OCI-LY1 (cell line): ENCODE data around the gene PLD2.

Experiments used
- EZH2 ChIP-seq: fragments of 200-600 bp; sonication (generic), shearing (Covaris generic); IDR thresholded peaks from 2 replicates; pipeline ENCODE4 v1.8.0; 2017; ENCODE audit warnings: borderline replicate concordance, mixed run types, mild to moderate bottlenecking, antibody characterized with exemption, low read length, moderate library complexity, mixed read lengths
- TF ChIP-seq, protein P1 (sequence below): fragments of 200-600 bp; sonication (generic), shearing (Covaris generic); IDR thresholded peaks from 2 replicates; pipeline ENCODE4 v1.5.1; 2017; ENCODE audit warnings: mild to moderate bottlenecking, antibody characterized with exemption, low read length, moderate library complexity, mixed read lengths

DNA sequence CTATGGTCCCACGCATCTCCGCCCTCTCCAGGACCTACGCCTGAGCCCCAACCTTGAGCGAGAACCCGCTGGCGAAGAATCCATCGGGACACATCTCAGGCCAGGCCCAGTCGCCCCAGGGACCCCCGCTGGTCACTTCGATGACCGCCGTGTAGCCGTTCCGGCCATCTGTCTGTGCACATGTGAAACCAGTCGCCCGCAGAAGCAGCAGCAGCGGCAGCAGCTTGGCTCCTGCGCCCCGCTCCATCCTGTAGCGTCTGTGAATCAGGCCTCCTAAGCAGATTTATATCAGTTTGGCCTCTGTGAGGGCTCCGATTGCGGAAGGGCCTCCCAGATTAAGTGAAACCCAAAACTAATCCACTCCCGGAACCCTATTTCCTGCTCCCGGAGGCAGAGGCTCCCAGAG lies 20.8 kb upstream of the PLD2 start, which contains the start of gene VMO1:
- TF ChIP-seq, protein P1, sequence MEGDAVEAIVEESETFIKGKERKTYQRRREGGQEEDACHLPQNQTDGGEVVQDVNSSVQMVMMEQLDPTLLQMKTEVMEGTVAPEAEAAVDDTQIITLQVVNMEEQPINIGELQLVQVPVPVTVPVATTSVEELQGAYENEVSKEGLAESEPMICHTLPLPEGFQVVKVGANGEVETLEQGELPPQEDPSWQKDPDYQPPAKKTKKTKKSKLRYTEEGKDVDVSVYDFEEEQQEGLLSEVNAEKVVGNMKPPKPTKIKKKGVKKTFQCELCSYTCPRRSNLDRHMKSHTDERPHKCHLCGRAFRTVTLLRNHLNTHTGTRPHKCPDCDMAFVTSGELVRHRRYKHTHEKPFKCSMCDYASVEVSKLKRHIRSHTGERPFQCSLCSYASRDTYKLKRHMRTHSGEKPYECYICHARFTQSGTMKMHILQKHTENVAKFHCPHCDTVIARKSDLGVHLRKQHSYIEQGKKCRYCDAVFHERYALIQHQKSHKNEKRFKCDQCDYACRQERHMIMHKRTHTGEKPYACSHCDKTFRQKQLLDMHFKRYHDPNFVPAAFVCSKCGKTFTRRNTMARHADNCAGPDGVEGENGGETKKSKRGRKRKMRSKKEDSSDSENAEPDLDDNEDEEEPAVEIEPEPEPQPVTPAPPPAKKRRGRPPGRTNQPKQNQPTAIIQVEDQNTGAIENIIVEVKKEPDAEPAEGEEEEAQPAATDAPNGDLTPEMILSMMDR, result no peak
- no peak for TF ChIP-seq EZH2
